Measurements from ENCODE around the gene UBC.

UBC gene

GRCh38 chr12:124914392-124915238 lies at the start of gene UBC:
Gene UBC (minus strand): TSS chr12:124914650. CDS start chr12:124913771, 879 bp downstream.
- Histone ChIP-seq H3K9ac (ENCODE audit: low read length) (peak within 1 kb of the TSS; percentile 99), H3K36me3 (ENCODE audit: insufficient read depth, low read length) (peaks cover 13% of the 10 kb centered on the region), H3K27me3 (ENCODE audit: control insufficient read depth in 1 of 2, insufficient read depth in 2 of 2, low read length in 2 of 2) (no peaks in the 10 kb centered on the region), H3K27ac (ENCODE audit: low read depth, low read length) (peak within 1 kb of the TSS; percentile 100), H3K4me1 (ENCODE audit: insufficient read depth, low read length) (peaks cover 60% of the 10 kb centered on the region), H3K4me3 (ENCODE audit: low read depth in 1 of 2, low read length in 2 of 2) (peak within 1 kb of the TSS; percentile 90 to 99), H3K9me3 (ENCODE audit: low read length) (no peaks in the 10 kb centered on the region)

DNA sequence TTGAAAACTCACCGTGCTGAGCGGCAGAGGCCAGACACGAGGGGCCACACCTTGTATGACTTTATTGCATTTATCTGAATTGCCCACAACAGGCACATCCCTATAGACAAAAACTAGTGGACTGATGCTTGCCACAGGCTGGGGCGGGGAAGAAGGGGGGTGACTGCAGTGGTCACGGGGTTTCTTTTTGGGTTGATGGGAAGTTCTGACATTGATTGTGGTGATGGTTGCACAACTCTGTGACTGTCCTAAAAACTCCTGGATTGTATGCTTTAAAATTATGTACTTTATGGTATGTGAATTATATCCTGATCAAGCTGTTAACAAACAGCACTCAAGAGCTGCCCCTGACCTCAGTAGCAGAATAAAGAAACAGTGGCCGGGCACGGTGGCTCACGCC lies 48.8 kb upstream of the UBC start:
- peaks cover 2% of the 10 kb centered on the region for H3K36me3 ChIP-seq (ENCODE audit: insufficient read depth, low read length)
- no peaks in the 10 kb centered on the region for H3K9me3 ChIP-seq (ENCODE audit: low read length)
- H3K27ac ChIP-seq (ENCODE audit: low read depth, low read length): no peak overlapping the region
- H3K4me3 ChIP-seq (ENCODE audit: low read depth in 1 of 2, low read length in 2 of 2): no peak overlapping the region
- H3K4me1 ChIP-seq (ENCODE audit: insufficient read depth, low read length): no peaks in the 10 kb centered on the region
- no peak overlapping the region for H3K9ac ChIP-seq (ENCODE audit: low read length)
- no peaks in the 10 kb centered on the region for H3K27me3 ChIP-seq (ENCODE audit: control insufficient read depth in 1 of 2, insufficient read depth in 2 of 2, low read length in 2 of 2)

- Histone ChIP-seq H3K9me3 (ENCODE audit: low read length) (no peaks in the 10 kb centered on the region), H3K9ac (ENCODE audit: low read length) (no peak overlapping the region), H3K4me3 (ENCODE audit: low read depth in 1 of 2, low read length in 2 of 2) (no peak overlapping the region), H3K4me1 (ENCODE audit: insufficient read depth, low read length) (no peaks in the 10 kb centered on the region), H3K36me3 (ENCODE audit: insufficient read depth, low read length) (peaks cover 8% of the 10 kb centered on the region), H3K27me3 (ENCODE audit: control insufficient read depth in 1 of 2, insufficient read depth in 2 of 2, low read length in 2 of 2) (no peaks in the 10 kb centered on the region), H3K27ac (ENCODE audit: low read depth, low read length) (no peak overlapping the region)
Measured at GRCh38 chr12:124961055-124961454, 46.6 kb upstream of the UBC start.

DNA sequence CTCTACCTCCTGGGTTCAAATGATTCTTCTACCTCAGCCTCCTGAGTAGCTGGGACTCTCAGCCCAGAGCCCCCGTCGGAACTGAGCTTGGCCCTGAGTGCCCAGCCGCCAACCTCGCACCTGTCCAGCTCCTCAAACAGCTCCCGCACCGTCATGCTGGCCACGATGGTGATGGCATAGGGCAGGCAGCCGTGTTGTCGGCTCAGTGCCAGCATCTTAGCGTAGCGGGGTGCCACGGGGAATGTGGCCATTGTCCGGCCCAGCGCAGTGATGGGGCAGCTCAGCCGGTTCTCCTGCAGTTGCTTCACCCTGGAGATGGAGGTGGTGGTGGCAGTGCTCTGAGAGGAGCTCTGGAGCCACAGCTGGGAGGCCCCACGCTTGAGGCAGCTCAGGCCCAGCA lies 42.1 kb upstream of the UBC start:
- H3K4me1 ChIP-seq (ENCODE audit: insufficient read depth, low read length): no peaks in the 10 kb centered on the region
- H3K27me3 ChIP-seq (ENCODE audit: control insufficient read depth in 1 of 2, insufficient read depth in 2 of 2, low read length in 2 of 2): no peaks in the 10 kb centered on the region
- no peaks in the 10 kb centered on the region for H3K9me3 ChIP-seq (ENCODE audit: low read length)
- peaks cover 22% of the 10 kb centered on the region for H3K36me3 ChIP-seq (ENCODE audit: insufficient read depth, low read length)
- H3K4me3 ChIP-seq (ENCODE audit: low read depth in 1 of 2, low read length in 2 of 2): no peak overlapping the region
- no peak overlapping the region for H3K9ac ChIP-seq (ENCODE audit: low read length)
- no peak overlapping the region for H3K27ac ChIP-seq (ENCODE audit: low read depth, low read length)

GRCh38 chr12:124954771-124955170 lies 40.3 kb upstream of the UBC start:
- Histone ChIP-seq H3K4me3 (ENCODE audit: low read depth in 1 of 2, low read length in 2 of 2) (no peak overlapping the region), H3K36me3 (ENCODE audit: insufficient read depth, low read length) (peaks cover 36% of the 10 kb centered on the region), H3K27me3 (ENCODE audit: control insufficient read depth in 1 of 2, insufficient read depth in 2 of 2, low read length in 2 of 2) (no peaks in the 10 kb centered on the region), H3K9me3 (ENCODE audit: low read length) (no peaks in the 10 kb centered on the region), H3K9ac (ENCODE audit: low read length) (no peak overlapping the region), H3K4me1 (ENCODE audit: insufficient read depth, low read length) (no peaks in the 10 kb centered on the region), H3K27ac (ENCODE audit: low read depth, low read length) (no peak overlapping the region)

- Histone ChIP-seq H3K27me3 (ENCODE audit: control insufficient read depth in 1 of 2, insufficient read depth in 2 of 2, low read length in 2 of 2) (no peaks in the 10 kb centered on the region), H3K4me3 (ENCODE audit: low read depth in 1 of 2, low read length in 2 of 2) (no peak overlapping the region), H3K9me3 (ENCODE audit: low read length) (no peaks in the 10 kb centered on the region), H3K36me3 (ENCODE audit: insufficient read depth, low read length) (peaks cover 43% of the 10 kb centered on the region), H3K27ac (ENCODE audit: low read depth, low read length) (no peak overlapping the region), H3K4me1 (ENCODE audit: insufficient read depth, low read length) (no peaks in the 10 kb centered on the region), H3K9ac (ENCODE audit: low read length) (no peak overlapping the region)
Measured at GRCh38 chr12:124953689-124954405, 39.4 kb upstream of the UBC start.

- no peaks in the 10 kb centered on the region for H3K4me1 ChIP-seq (ENCODE audit: insufficient read depth, low read length)
- H3K27ac ChIP-seq (ENCODE audit: low read depth, low read length): no peak overlapping the region
- no peak overlapping the region for H3K4me3 ChIP-seq (ENCODE audit: low read depth in 1 of 2, low read length in 2 of 2)
- no peaks in the 10 kb centered on the region for H3K27me3 ChIP-seq (ENCODE audit: control insufficient read depth in 1 of 2, insufficient read depth in 2 of 2, low read length in 2 of 2)
- H3K9me3 ChIP-seq (ENCODE audit: low read length): no peaks in the 10 kb centered on the region
- peaks cover 37% of the 10 kb centered on the region for H3K36me3 ChIP-seq (ENCODE audit: insufficient read depth, low read length)
- H3K9ac ChIP-seq (ENCODE audit: low read length): no peak overlapping the region
Measured at GRCh38 chr12:124952801-124953200, 38.4 kb upstream of the UBC start.

GRCh38 chr12:124952295-124952694 lies 37.8 kb upstream of the UBC start:
- peaks cover 35% of the 10 kb centered on the region for H3K36me3 ChIP-seq (ENCODE audit: insufficient read depth, low read length)
- no peak overlapping the region for H3K27ac ChIP-seq (ENCODE audit: low read depth, low read length)
- no peaks in the 10 kb centered on the region for H3K27me3 ChIP-seq (ENCODE audit: control insufficient read depth in 1 of 2, insufficient read depth in 2 of 2, low read length in 2 of 2)
- no peak overlapping the region for H3K4me3 ChIP-seq (ENCODE audit: low read depth in 1 of 2, low read length in 2 of 2)
- no peaks in the 10 kb centered on the region for H3K4me1 ChIP-seq (ENCODE audit: insufficient read depth, low read length)
- no peaks in the 10 kb centered on the region for H3K9me3 ChIP-seq (ENCODE audit: low read length)
- H3K9ac ChIP-seq (ENCODE audit: low read length): no peak overlapping the region

- Histone ChIP-seq H3K4me1 (ENCODE audit: insufficient read depth, low read length) (no peaks in the 10 kb centered on the region), H3K27me3 (ENCODE audit: control insufficient read depth in 1 of 2, insufficient read depth in 2 of 2, low read length in 2 of 2) (no peaks in the 10 kb centered on the region), H3K36me3 (ENCODE audit: insufficient read depth, low read length) (peaks cover 33% of the 10 kb centered on the region), H3K9me3 (ENCODE audit: low read length) (no peaks in the 10 kb centered on the region), H3K4me3 (ENCODE audit: low read depth in 1 of 2, low read length in 2 of 2) (no peak overlapping the region), H3K9ac (ENCODE audit: low read length) (no peak overlapping the region), H3K27ac (ENCODE audit: low read depth, low read length) (no peak overlapping the region)
Measured at GRCh38 chr12:124949779-124950728, 35.6 kb upstream of the UBC start.

DNA sequence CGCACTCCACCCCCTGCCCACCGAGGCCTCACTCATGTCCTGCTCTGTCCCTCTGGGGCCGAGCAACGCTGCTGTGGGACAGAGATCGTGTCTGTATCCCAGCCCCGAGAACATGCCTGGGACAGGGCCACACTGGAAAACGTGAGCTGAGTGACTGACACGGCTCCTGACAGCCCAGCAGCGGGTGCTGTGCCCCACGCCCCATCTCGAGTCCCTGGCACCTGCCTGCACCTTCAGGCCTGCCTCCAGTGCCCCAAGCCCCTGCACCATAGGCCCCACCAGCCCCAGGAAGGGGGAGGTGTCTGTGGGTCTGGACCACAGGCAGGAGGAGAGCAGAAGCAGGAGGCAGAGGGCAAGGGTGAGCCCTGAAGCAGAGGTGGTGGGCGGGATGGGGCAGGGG lies 34.6 kb upstream of the UBC start:
- Histone ChIP-seq H3K27ac (ENCODE audit: low read depth, low read length) (no peak overlapping the region), H3K9me3 (ENCODE audit: low read length) (no peaks in the 10 kb centered on the region), H3K36me3 (ENCODE audit: insufficient read depth, low read length) (peaks cover 27% of the 10 kb centered on the region), H3K27me3 (ENCODE audit: control insufficient read depth in 1 of 2, insufficient read depth in 2 of 2, low read length in 2 of 2) (no peaks in the 10 kb centered on the region), H3K4me3 (ENCODE audit: low read depth in 1 of 2, low read length in 2 of 2) (no peak overlapping the region), H3K4me1 (ENCODE audit: insufficient read depth, low read length) (no peaks in the 10 kb centered on the region), H3K9ac (ENCODE audit: low read length) (no peak overlapping the region)

Measured in muscle layer of colon (tissue), 2 donors.